Umbilical cord (tissue), 2 donors: ENCODE measurements around the gene NR2C2. TPM values are rescaled to one million over a fixed set of nuclear protein-coding genes. Genes with fewer than 3 reads are reported as not detected.
"Not testable (repeated sequence)": the region's sequence is repeated elsewhere in the genome, so short reads cannot be mapped to it uniquely, and the experiment has no call there.

Source experiments
- DNase-seq: peaks from one replicate; pipeline ENCODE4 v3.0.0-alpha.2; 2015; ENCODE audit warnings: low spot score
- total RNA-seq: library from RNA; depleted of rRNA; stranded (reverse); fragments of >200 nt; gene quantifications from one replicate; pipeline ENCODE4 v1.2.3, GENCODE V29; 2014; ENCODE audit warnings: low replicate concordance; ENCODE audit not compliant: insufficient read depth

Gene NR2C2
- 29.1 TPM for total RNA-seq

- peak; percentile 89 for DNase-seq
Observed at GRCh38 chr3:14947100-14947885, at the start of gene NR2C2. Gene NR2C2, plus strand, starts transcription at chr3:14947583. Its CDS starts 56,332 bp downstream, at chr3:15003915.

- no peak for DNase-seq
Observed at GRCh38 chr3:14898929-14899328, 48.5 kb upstream of the NR2C2 start.

GRCh38 chr3:14899993-14900618, 47.3 kb upstream of the NR2C2 start:
- no peak for DNase-seq

- DNase-seq: no peak
Observed at GRCh38 chr3:14900881-14901873, 46.2 kb upstream of the NR2C2 start.

- peak; percentile 93 for DNase-seq
Observed at GRCh38 chr3:14902719-14903118, 44.7 kb upstream of the NR2C2 start.

- not testable (repeated sequence) for DNase-seq
Observed at GRCh38 chr3:14903501-14903900, 43.9 kb upstream of the NR2C2 start.

- DNase-seq: no peak
Observed at GRCh38 chr3:14905055-14905657, 42.2 kb upstream of the NR2C2 start.

- DNase-seq: no peak
Observed at GRCh38 chr3:14906355-14906971, 40.9 kb upstream of the NR2C2 start.

GRCh38 chr3:14907043-14907966, 40.1 kb upstream of the NR2C2 start:
- DNase-seq: no peak

GRCh38 chr3:14909250-14909649, 38.1 kb upstream of the NR2C2 start:
- no peak for DNase-seq

- no peak for DNase-seq
Observed at GRCh38 chr3:14911651-14912050, 35.7 kb upstream of the NR2C2 start.

GRCh38 chr3:14913071-14913925, 34.1 kb upstream of the NR2C2 start:
- DNase-seq: no peak

GRCh38 chr3:14913926-14914778, 33.2 kb upstream of the NR2C2 start:
- DNase-seq: no peak

GRCh38 chr3:14914779-14915117, 32.6 kb upstream of the NR2C2 start:
- peak; percentile 50 for DNase-seq

- no peak for DNase-seq
Observed at GRCh38 chr3:14915636-14916222, 31.7 kb upstream of the NR2C2 start.

- DNase-seq: no peak
Observed at GRCh38 chr3:14918356-14918860, 29.0 kb upstream of the NR2C2 start.

GRCh38 chr3:14920536-14920935, 26.8 kb upstream of the NR2C2 start:
- DNase-seq: no peak
